T-helper 1 cell (primary cell): ENCODE data around the gene TCFL5.

Experiments
- DNase-seq, 5 donors: peaks; one replicate each; pipeline ENCODE4 v3.0.0-alpha.2; 2012 to 2020
- total RNA-seq, 4 donors: gene quantifications; one replicate each; lab custom pipeline; 2026; lab: John Stamatoyannopoulos, UW

The TCFL5 gene
- total RNA-seq: 4.8 to 10.8 (median 7.9) reads per million in 4 donors

GRCh38 chr20:62861726-62862336 is at the start of gene TCFL5:
Gene TCFL5, minus strand, starts transcription at chr20:62861822. Its CDS starts 152 bp downstream, at chr20:62861670.
- DNase-seq: peak; percentile 85 to 94 (median 88)

GRCh38 chr20:62910777-62911497 is 49.3 kb upstream of the TCFL5 start:
- no peak for DNase-seq

- no peak for DNase-seq
Measured at GRCh38 chr20:62910217-62910766, 48.7 kb upstream of the TCFL5 start.

- no peak for DNase-seq
Measured at GRCh38 chr20:62908971-62909791, 47.6 kb upstream of the TCFL5 start.

- DNase-seq: no peak
Measured at GRCh38 chr20:62907384-62908317, 46.0 kb upstream of the TCFL5 start.

GRCh38 chr20:62906647-62907375 is 45.2 kb upstream of the TCFL5 start:
- no peak for DNase-seq

- DNase-seq: no peak
Measured at GRCh38 chr20:62906209-62906608, 44.6 kb upstream of the TCFL5 start.

GRCh38 chr20:62905536-62906117 is 44.0 kb upstream of the TCFL5 start:
- DNase-seq: no peak

- no peak for DNase-seq
Measured at GRCh38 chr20:62902926-62903615, 41.4 kb upstream of the TCFL5 start.

GRCh38 chr20:62901891-62902290 is 40.3 kb upstream of the TCFL5 start:
- DNase-seq: no peak

- DNase-seq: no peak
Measured at GRCh38 chr20:62900692-62901584, 39.3 kb upstream of the TCFL5 start.

GRCh38 chr20:62900052-62900691 is 38.5 kb upstream of the TCFL5 start:
- DNase-seq: peak; percentile 44 to 71 (median 65)

- no peak for DNase-seq
Measured at GRCh38 chr20:62899633-62900051, 38.0 kb upstream of the TCFL5 start.

- DNase-seq: peak in 1 of 5 donors; percentile 64
Measured at GRCh38 chr20:62898970-62899632, 37.5 kb upstream of the TCFL5 start.

GRCh38 chr20:62898093-62898964 is 36.7 kb upstream of the TCFL5 start:
- DNase-seq: no peak

- no peak for DNase-seq
Measured at GRCh38 chr20:62897666-62898065, 36.0 kb upstream of the TCFL5 start.

GRCh38 chr20:62896526-62896925 is 34.9 kb upstream of the TCFL5 start:
- DNase-seq: no peak
